GM08714 (cell line): ENCODE data around the gene NHLRC1.
A peak's percentile ranks its signal among the peaks of the same experiment; 100 is the strongest.
"Not testable (repeated sequence)": the region's sequence is repeated elsewhere in the genome, so short reads cannot be mapped to it uniquely, and the experiment has no call there.

Experiments
- H3K4me3 ChIP-seq: fragments of 200-500 bp; sonication (Bioruptor generic); 2 replicates; pipeline ENCODE4 v1.5.1; 2014; ENCODE audit warnings: mild to moderate bottlenecking, low read length, inconsistent platforms
- ZNF274 ChIP-seq: IDR thresholded peaks from 2 replicates; pipeline ENCODE4 v1.6.1; 2012; ENCODE audit warnings: mild to moderate bottlenecking, low read depth, low read length

NHLRC1 gene

GRCh38 chr6:18122128-18123093, at the start of gene NHLRC1:
TSS of gene NHLRC1 (minus strand) at chr6:18122677. CDS start at chr6:18122606, 71 bp downstream.
- H3K4me3 ChIP-seq: peak within 1 kb of the TSS; percentile 52; the same call in 1 of the 2 replicates
- no peak for TF ChIP-seq ZNF274

- H3K4me3 ChIP-seq: no peak overlapping the region
- no peak for TF ChIP-seq ZNF274
These were observed 49.4 kb upstream of the NHLRC1 start for GRCh38 chr6:18171871-18172270.

GRCh38 chr6:18168264-18168663, 45.8 kb upstream of the NHLRC1 start:
- no peak overlapping the region for H3K4me3 ChIP-seq
- TF ChIP-seq ZNF274: no peak

- H3K4me3 ChIP-seq: no peak overlapping the region
- TF ChIP-seq ZNF274: no peak
These were observed 44.0 kb upstream of the NHLRC1 start for GRCh38 chr6:18166312-18167036.

- TF ChIP-seq ZNF274: no peak
- H3K4me3 ChIP-seq: no peak overlapping the region
These were observed 43.3 kb upstream of the NHLRC1 start for GRCh38 chr6:18165751-18166150.

GRCh38 chr6:18162401-18162800, 39.9 kb upstream of the NHLRC1 start:
- no peak overlapping the region for H3K4me3 ChIP-seq

GRCh38 chr6:18161431-18161830, 39.0 kb upstream of the NHLRC1 start:
- TF ChIP-seq ZNF274: no peak
- H3K4me3 ChIP-seq: no peak overlapping the region

More at GRCh38 chr6:18162401-18162800, 39.9 kb upstream of the NHLRC1 start:
- no peak for TF ChIP-seq ZNF274

- no peak for TF ChIP-seq ZNF274
- no peak overlapping the region for H3K4me3 ChIP-seq
These were observed 38.4 kb upstream of the NHLRC1 start for GRCh38 chr6:18160911-18161310.

- TF ChIP-seq ZNF274: no peak
- peak overlapping the region; percentile 89 for H3K4me3 ChIP-seq
These were observed 33.5 kb upstream of the NHLRC1 start for GRCh38 chr6:18155864-18156421.

GRCh38 chr6:18155150-18155863, 32.8 kb upstream of the NHLRC1 start, which contains the start of gene KDM1B:
TSS of gene KDM1B (plus strand) at chr6:18155422. CDS start at chr6:18159896, 4,474 bp downstream.
- H3K4me3 ChIP-seq: peak within 1 kb of the TSS; percentile 94
- TF ChIP-seq ZNF274: no peak

GRCh38 chr6:18154507-18155149, 32.2 kb upstream of the NHLRC1 start, which contains the start of gene TPMT:
TSS of gene TPMT (minus strand) at chr6:18155077. CDS start at chr6:18149127, 5,950 bp downstream.
- peak within 1 kb of the TSS; percentile 94 for H3K4me3 ChIP-seq
- TF ChIP-seq ZNF274: no peak

- TF ChIP-seq ZNF274: no peak
- no peak overlapping the region for H3K4me3 ChIP-seq
These were observed 30.8 kb upstream of the NHLRC1 start for GRCh38 chr6:18153311-18153703.

- no peak overlapping the region for H3K4me3 ChIP-seq
These were observed 29.3 kb upstream of the NHLRC1 start for GRCh38 chr6:18151801-18152200.

GRCh38 chr6:18151391-18151790, 28.9 kb upstream of the NHLRC1 start:
- not testable (repeated sequence) for H3K4me3 ChIP-seq

More at GRCh38 chr6:18151801-18152200, 29.3 kb upstream of the NHLRC1 start:
- no peak for TF ChIP-seq ZNF274
